Measurements from ENCODE around the gene SYTL1. TPM values are rescaled to one million over a fixed set of nuclear protein-coding genes. Genes with fewer than 3 reads are reported as not detected.
A peak's percentile ranks its signal among the peaks of the same experiment; 100 is the strongest.

SYTL1 gene
- total RNA-seq, 1 donor from 2014 or later: 47.2 TPM

GRCh38 chr1:27372808-27373690 lies 31.2 kb downstream of the SYTL1 start:
- TF ChIP-seq CTCF (IDR thresholded peaks at IDR 0.05; ENCODE audit: insufficient read depth, low read length, poor library complexity, severe bottlenecking): peak; percentile 40
- H3K27me3 ChIP-seq (ENCODE audit: control insufficient read depth, insufficient read depth, low read length): no peaks in the 10 kb centered on the region
- DNase-seq (ENCODE audit: low read depth): no peak
- H3K4me3 ChIP-seq (ENCODE audit: low read depth, low read length): no peak overlapping the region
- no peaks in the 10 kb centered on the region for H3K36me3 ChIP-seq (ENCODE audit: control insufficient read depth, insufficient read depth, low read length)

DNA sequence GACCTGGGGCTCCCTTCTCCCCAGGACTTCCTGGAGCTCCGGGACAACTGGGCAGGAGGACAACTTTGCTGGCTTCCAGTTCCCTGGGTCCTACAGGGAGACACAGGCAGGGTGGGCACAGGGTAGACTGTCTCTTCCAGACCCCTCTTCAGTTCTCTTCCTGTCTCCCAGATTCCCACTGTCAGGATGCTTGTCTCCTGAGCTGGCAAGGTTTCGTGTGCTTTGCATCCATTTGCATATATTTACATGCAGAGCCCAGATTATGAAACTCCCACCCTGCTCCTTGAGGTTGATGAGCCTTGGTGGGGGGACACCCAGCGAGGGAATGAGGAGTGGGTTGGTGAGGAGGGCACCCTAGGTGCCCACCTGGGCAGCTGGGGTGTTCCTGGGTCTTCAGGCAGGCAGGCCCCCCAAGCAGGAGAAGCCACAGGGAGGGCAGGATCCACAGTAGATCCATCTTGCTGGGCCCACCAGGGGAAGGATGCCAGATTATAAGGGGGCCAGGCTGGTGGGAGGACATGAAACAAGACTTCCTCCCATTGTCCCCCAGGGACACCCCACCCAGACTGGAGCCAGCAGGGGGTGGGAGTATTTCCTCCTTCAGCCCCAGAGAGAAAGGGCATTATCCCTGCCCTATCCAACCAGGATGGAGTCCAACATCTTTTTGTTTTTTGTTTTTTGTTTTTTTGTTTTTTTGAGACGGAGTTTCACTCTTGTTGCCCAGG lies 32.7 kb downstream of the SYTL1 start, which contains the start of gene FCN3:
TSS of gene FCN3 (minus strand) at position 463 of the 725 bp plus-strand sequence. CDS start at position 457, 6 bp downstream.
- H3K4me3 ChIP-seq (ENCODE audit: low read depth, low read length): no peak within 1 kb of the TSS
- DNase-seq (ENCODE audit: low read depth): no peak
- no peaks in the 10 kb centered on the region for H3K36me3 ChIP-seq (ENCODE audit: control insufficient read depth, insufficient read depth, low read length)
- no peaks in the 10 kb centered on the region for H3K27me3 ChIP-seq (ENCODE audit: control insufficient read depth, insufficient read depth, low read length)
- TF ChIP-seq CTCF (IDR thresholded peaks at IDR 0.05; ENCODE audit: insufficient read depth, low read length, poor library complexity, severe bottlenecking): no peak

- no peak for DNase-seq (ENCODE audit: low read depth)
- peaks cover 14% of the 10 kb centered on the region for H3K27me3 ChIP-seq (ENCODE audit: control insufficient read depth, insufficient read depth, low read length)
- no peak for TF ChIP-seq CTCF (IDR thresholded peaks at IDR 0.05; ENCODE audit: insufficient read depth, low read length, poor library complexity, severe bottlenecking)
Observed at GRCh38 chr1:27377760-27378495, 36.1 kb downstream of the SYTL1 start.

DNA sequence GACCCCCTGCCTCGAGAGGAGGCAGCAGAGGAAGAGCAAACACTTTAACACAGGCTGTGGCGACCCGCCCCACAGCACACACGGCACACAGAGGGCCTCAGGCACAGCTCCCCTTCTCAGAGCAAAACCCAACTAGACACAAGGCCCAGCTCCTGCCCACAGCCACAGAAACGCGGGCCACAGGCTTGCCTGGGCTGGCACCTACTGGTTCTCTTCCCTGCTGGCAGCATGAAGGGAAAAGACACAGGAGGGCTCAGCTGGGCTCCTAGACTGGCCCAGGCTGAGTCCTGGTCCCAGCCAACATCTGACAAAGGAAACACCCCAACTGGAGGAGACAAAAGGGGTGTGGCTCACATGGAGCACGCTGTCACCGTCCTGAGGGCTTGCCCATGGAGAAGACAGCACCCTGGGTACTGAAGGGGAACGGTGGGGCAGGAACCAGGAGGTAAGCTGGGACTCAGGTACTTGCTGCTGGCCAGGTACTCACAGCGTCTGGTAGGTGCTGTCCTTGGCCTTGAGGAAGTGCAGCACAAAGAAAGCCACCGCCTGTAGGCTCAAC lies 37.8 kb downstream of the SYTL1 start:
- Histone ChIP-seq H3K36me3 (ENCODE audit: control insufficient read depth, insufficient read depth, low read length) (no peaks in the 10 kb centered on the region), H3K27me3 (ENCODE audit: control insufficient read depth, insufficient read depth, low read length) (peaks cover 18% of the 10 kb centered on the region), H3K4me3 (ENCODE audit: low read depth, low read length) (no peak overlapping the region)
- no peak for DNase-seq (ENCODE audit: low read depth)
- no peak for TF ChIP-seq CTCF (IDR thresholded peaks at IDR 0.05; ENCODE audit: insufficient read depth, low read length, poor library complexity, severe bottlenecking)

More at GRCh38 chr1:27377760-27378495, 36.1 kb downstream of the SYTL1 start:
- Histone ChIP-seq H3K4me3 (ENCODE audit: low read depth, low read length) (no peak overlapping the region), H3K36me3 (ENCODE audit: control insufficient read depth, insufficient read depth, low read length) (no peaks in the 10 kb centered on the region)

- H3K27me3 ChIP-seq (ENCODE audit: control insufficient read depth, insufficient read depth, low read length): peaks cover 18% of the 10 kb centered on the region
- DNase-seq (ENCODE audit: low read depth): no peak
- no peak for TF ChIP-seq CTCF (IDR thresholded peaks at IDR 0.05; ENCODE audit: insufficient read depth, low read length, poor library complexity, severe bottlenecking)
- H3K4me3 ChIP-seq (ENCODE audit: low read depth, low read length): no peak overlapping the region
- H3K36me3 ChIP-seq (ENCODE audit: control insufficient read depth, insufficient read depth, low read length): no peaks in the 10 kb centered on the region
Observed at GRCh38 chr1:27380224-27380623, 38.4 kb downstream of the SYTL1 start.
